SK-N-SH treated with all-trans-retinoic acid at 6 μM for 48 hours (cell line): ENCODE measurements around the gene LAMA5.

ENCODE experiments used
- ATAC-seq: fragments of 200-7000 bp; cut with Tn5 transposase; 3 replicates; pipeline ENCODE4 v1.9.1; 2020; ENCODE audit warnings: mild to moderate bottlenecking, moderate library complexity
- CSDC2 ChIP-seq: fragments of 250-450 bp; sonication (Bioruptor Pico); IDR thresholded peaks from 2 replicates; pipeline ENCODE4 v1.5.0; 2020; ENCODE audit warnings: mild to moderate bottlenecking, moderate library complexity
- GLIS3 ChIP-seq: fragments of 250-450 bp; sonication (Bioruptor Pico); IDR thresholded peaks from 2 replicates; pipeline ENCODE4 v1.5.0; 2020; ENCODE audit warnings: mild to moderate bottlenecking, moderate library complexity
- OSR1 ChIP-seq: fragments of 250-450 bp; sonication (Bioruptor Pico); IDR thresholded peaks from 2 replicates; pipeline ENCODE4 v1.8.0; 2022; ENCODE audit warnings: moderate library complexity, mild to moderate bottlenecking, inconsistent platforms
- PPARA ChIP-seq: fragments of 250-450 bp; sonication (Bioruptor Pico); IDR thresholded peaks from 2 replicates; pipeline ENCODE4 v1.5.0; 2020; ENCODE audit warnings: mild to moderate bottlenecking, borderline replicate concordance
- RARB ChIP-seq: fragments of 250-450 bp; sonication (Bioruptor Pico); IDR thresholded peaks from 2 replicates; pipeline ENCODE4 v1.8.0; 2021; ENCODE audit warnings: mild to moderate bottlenecking, moderate library complexity
- SNAI2 ChIP-seq: fragments of 250-450 bp; sonication (Bioruptor Pico); IDR thresholded peaks from 2 replicates; pipeline ENCODE4 v1.5.0; 2020; ENCODE audit warnings: mild to moderate bottlenecking, moderate library complexity
- TOX ChIP-seq: fragments of 250-450 bp; sonication (Bioruptor Pico); IDR thresholded peaks from 2 replicates; pipeline ENCODE4 v1.8.0; 2021; ENCODE audit warnings: mild to moderate bottlenecking, moderate library complexity, borderline replicate concordance
- ZC3H10 ChIP-seq: fragments of 250-450 bp; sonication (Bioruptor Pico); IDR thresholded peaks from 2 replicates; pipeline ENCODE4 v1.5.1; 2021; ENCODE audit warnings: mild to moderate bottlenecking, moderate library complexity
- ZFP3 ChIP-seq: fragments of 250-450 bp; sonication (Bioruptor Pico); IDR thresholded peaks from 2 replicates; pipeline ENCODE4 v1.5.0; 2020; ENCODE audit warnings: mild to moderate bottlenecking, moderate library complexity
- ZFP30 ChIP-seq: fragments of 450-650 bp; formaldehyde crosslinking; IDR thresholded peaks from 2 replicates; pipeline ENCODE4 v1.5.0; 2022; ENCODE audit warnings: mild to moderate bottlenecking, moderate library complexity
- ZNF565 ChIP-seq: fragments of 450-650 bp; formaldehyde crosslinking; conservative IDR thresholded peaks from 2 replicates; pipeline ENCODE4 v1.5.0; 2020; ENCODE audit warnings: low read depth, mild to moderate bottlenecking, moderate library complexity
- ZNF8 ChIP-seq: fragments of 450-650 bp; formaldehyde crosslinking; IDR thresholded peaks from 2 replicates; pipeline ENCODE4 v1.5.0; 2020; ENCODE audit warnings: mild to moderate bottlenecking, moderate library complexity
- TF ChIP-seq, protein P1 (sequence below): fragments of 250-450 bp; sonication (Bioruptor Pico); IDR thresholded peaks from 2 replicates; pipeline ENCODE4 v1.5.1; 2020; ENCODE audit warnings: low read depth, mild to moderate bottlenecking, moderate library complexity
- TF ChIP-seq, protein P2 (sequence below): fragments of 250-450 bp; sonication (Bioruptor Pico); IDR thresholded peaks from 2 replicates; pipeline ENCODE4 v1.8.0; 2021; ENCODE audit warnings: low read depth, mild to moderate bottlenecking, moderate library complexity, borderline replicate concordance
- TF ChIP-seq, protein P3 (sequence below): fragments of 250-450 bp; sonication (Bioruptor Pico); IDR thresholded peaks from 2 replicates; pipeline ENCODE4 v1.8.0; 2020; ENCODE audit warnings: mild to moderate bottlenecking, moderate library complexity, borderline replicate concordance
- TF ChIP-seq, protein P4 (sequence below): fragments of 250-450 bp; sonication (Bioruptor Pico); IDR thresholded peaks from 2 replicates; pipeline ENCODE4 v1.5.1; 2021; ENCODE audit warnings: mild to moderate bottlenecking, moderate library complexity
- TF ChIP-seq, protein P5 (sequence below): fragments of 250-450 bp; sonication (Bioruptor Pico); IDR thresholded peaks from 2 replicates; pipeline ENCODE4 v1.5.0; 2020; ENCODE audit warnings: mild to moderate bottlenecking, moderate library complexity

The LAMA5 gene, protein sequence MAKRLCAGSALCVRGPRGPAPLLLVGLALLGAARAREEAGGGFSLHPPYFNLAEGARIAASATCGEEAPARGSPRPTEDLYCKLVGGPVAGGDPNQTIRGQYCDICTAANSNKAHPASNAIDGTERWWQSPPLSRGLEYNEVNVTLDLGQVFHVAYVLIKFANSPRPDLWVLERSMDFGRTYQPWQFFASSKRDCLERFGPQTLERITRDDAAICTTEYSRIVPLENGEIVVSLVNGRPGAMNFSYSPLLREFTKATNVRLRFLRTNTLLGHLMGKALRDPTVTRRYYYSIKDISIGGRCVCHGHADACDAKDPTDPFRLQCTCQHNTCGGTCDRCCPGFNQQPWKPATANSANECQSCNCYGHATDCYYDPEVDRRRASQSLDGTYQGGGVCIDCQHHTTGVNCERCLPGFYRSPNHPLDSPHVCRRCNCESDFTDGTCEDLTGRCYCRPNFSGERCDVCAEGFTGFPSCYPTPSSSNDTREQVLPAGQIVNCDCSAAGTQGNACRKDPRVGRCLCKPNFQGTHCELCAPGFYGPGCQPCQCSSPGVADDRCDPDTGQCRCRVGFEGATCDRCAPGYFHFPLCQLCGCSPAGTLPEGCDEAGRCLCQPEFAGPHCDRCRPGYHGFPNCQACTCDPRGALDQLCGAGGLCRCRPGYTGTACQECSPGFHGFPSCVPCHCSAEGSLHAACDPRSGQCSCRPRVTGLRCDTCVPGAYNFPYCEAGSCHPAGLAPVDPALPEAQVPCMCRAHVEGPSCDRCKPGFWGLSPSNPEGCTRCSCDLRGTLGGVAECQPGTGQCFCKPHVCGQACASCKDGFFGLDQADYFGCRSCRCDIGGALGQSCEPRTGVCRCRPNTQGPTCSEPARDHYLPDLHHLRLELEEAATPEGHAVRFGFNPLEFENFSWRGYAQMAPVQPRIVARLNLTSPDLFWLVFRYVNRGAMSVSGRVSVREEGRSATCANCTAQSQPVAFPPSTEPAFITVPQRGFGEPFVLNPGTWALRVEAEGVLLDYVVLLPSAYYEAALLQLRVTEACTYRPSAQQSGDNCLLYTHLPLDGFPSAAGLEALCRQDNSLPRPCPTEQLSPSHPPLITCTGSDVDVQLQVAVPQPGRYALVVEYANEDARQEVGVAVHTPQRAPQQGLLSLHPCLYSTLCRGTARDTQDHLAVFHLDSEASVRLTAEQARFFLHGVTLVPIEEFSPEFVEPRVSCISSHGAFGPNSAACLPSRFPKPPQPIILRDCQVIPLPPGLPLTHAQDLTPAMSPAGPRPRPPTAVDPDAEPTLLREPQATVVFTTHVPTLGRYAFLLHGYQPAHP (N-terminal part only)

DNA sequence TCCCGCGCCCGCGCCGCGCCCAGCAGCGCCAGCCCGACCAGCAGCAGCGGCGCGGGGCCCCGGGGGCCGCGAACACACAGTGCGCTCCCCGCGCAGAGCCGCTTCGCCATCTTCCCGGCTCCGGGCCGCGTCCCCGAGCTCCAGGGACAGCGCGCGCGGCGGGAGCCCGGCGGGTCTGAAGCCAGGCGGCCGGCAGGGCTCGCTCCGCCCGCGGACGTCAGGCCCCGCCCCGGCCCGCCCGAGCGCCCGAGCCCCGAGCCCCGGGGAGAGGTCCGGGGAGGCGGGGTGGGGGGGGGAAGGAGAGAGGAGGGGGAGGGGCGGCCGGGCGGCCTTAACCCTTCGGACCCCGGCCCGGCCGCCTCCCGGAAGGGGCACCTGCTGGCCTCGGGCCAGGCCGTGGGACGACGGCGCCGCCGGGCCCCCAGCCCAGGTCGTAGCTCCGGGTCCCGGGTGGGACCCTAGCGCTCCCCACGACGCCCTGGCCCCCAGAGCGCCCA, at the start of gene LAMA5:
TSS of gene LAMA5 (minus strand) at position 177 of the 497 bp plus-strand sequence. CDS start at position 110, 67 bp downstream.
- TF ChIP-seq, protein P1, sequence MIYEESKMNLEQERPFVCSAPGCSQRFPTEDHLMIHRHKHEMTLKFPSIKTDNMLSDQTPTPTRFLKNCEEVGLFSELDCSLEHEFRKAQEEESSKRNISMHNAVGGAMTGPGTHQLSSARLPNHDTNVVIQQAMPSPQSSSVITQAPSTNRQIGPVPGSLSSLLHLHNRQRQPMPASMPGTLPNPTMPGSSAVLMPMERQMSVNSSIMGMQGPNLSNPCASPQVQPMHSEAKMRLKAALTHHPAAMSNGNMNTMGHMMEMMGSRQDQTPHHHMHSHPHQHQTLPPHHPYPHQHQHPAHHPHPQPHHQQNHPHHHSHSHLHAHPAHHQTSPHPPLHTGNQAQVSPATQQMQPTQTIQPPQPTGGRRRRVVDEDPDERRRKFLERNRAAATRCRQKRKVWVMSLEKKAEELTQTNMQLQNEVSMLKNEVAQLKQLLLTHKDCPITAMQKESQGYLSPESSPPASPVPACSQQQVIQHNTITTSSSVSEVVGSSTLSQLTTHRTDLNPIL (CRISPR knock-in tag), result no peak
- TF ChIP-seq SNAI2 (CRISPR knock-in tag) (no peak), ZC3H10 (no peak)
- TF ChIP-seq, all 23 proteins: peak for 0
- peak; percentile 21 for ATAC-seq

DNA sequence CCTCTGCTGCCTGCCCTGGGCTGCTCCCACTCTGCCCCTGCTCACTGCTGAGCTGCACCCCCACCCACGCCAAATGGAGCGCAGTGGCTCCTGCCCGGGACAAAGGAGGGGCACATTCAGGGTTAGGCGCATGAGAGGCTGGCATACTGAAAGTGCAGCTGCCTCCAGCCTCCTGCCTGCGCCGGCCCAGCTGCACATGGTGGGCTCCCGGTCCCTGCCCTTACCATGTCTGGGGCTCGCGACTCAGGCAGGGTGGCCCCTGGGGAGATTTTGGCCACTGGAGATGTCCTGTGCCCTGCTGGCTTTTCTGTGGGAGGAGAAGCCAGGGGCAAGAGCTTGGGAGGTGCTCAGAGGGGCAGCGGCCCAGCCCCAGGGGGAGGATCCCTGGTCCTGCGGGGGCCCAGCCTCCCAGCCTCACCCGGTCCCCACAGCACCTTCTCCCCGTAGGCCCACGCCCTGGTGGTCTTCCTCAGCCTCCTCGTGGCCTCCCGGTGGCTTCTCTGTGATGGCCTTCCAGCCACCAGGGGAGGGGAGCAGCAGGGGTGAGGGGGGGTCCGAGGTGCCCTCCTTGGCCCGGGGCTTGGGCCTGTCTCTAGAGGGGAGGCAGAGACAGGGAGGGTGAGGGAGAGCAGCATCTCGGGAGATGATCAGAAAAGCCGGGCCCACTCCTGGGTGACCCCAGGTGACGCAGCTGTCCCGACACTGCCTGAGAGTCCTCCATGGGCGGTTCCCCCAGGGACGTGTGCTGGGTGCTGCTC, 48.4 kb upstream of the LAMA5 start:
- TF ChIP-seq, protein P2, sequence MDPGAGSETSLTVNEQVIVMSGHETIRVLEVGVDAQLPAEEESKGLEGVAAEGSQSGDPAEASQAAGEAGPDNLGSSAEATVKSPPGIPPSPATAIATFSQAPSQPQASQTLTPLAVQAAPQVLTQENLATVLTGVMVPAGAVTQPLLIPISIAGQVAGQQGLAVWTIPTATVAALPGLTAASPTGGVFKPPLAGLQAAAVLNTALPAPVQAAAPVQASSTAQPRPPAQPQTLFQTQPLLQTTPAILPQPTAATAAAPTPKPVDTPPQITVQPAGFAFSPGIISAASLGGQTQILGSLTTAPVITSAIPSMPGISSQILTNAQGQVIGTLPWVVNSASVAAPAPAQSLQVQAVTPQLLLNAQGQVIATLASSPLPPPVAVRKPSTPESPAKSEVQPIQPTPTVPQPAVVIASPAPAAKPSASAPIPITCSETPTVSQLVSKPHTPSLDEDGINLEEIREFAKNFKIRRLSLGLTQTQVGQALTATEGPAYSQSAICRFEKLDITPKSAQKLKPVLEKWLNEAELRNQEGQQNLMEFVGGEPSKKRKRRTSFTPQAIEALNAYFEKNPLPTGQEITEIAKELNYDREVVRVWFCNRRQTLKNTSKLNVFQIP, result no peak
- TF ChIP-seq TOX (CRISPR knock-in tag) (no peak), ZFP30 (no peak), ZFP3 (CRISPR knock-in tag) (no peak), ZNF565 (CRISPR knock-in tag) (no peak), PPARA (CRISPR knock-in tag) (no peak), OSR1 (CRISPR knock-in tag) (no peak)
- TF ChIP-seq, protein P3, sequence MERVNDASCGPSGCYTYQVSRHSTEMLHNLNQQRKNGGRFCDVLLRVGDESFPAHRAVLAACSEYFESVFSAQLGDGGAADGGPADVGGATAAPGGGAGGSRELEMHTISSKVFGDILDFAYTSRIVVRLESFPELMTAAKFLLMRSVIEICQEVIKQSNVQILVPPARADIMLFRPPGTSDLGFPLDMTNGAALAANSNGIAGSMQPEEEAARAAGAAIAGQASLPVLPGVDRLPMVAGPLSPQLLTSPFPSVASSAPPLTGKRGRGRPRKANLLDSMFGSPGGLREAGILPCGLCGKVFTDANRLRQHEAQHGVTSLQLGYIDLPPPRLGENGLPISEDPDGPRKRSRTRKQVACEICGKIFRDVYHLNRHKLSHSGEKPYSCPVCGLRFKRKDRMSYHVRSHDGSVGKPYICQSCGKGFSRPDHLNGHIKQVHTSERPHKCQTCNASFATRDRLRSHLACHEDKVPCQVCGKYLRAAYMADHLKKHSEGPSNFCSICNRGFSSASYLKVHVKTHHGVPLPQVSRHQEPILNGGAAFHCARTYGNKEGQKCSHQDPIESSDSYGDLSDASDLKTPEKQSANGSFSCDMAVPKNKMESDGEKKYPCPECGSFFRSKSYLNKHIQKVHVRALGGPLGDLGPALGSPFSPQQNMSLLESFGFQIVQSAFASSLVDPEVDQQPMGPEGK (CRISPR knock-in tag), result no peak
- TF ChIP-seq, protein P4, sequence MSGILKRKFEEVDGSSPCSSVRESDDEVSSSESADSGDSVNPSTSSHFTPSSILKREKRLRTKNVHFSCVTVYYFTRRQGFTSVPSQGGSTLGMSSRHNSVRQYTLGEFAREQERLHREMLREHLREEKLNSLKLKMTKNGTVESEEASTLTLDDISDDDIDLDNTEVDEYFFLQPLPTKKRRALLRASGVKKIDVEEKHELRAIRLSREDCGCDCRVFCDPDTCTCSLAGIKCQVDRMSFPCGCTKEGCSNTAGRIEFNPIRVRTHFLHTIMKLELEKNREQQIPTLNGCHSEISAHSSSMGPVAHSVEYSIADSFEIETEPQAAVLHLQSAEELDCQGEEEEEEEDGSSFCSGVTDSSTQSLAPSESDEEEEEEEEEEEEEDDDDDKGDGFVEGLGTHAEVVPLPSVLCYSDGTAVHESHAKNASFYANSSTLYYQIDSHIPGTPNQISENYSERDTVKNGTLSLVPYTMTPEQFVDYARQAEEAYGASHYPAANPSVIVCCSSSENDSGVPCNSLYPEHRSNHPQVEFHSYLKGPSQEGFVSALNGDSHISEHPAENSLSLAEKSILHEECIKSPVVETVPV (CRISPR knock-in tag), result no peak
- ATAC-seq, result no peak

DNA sequence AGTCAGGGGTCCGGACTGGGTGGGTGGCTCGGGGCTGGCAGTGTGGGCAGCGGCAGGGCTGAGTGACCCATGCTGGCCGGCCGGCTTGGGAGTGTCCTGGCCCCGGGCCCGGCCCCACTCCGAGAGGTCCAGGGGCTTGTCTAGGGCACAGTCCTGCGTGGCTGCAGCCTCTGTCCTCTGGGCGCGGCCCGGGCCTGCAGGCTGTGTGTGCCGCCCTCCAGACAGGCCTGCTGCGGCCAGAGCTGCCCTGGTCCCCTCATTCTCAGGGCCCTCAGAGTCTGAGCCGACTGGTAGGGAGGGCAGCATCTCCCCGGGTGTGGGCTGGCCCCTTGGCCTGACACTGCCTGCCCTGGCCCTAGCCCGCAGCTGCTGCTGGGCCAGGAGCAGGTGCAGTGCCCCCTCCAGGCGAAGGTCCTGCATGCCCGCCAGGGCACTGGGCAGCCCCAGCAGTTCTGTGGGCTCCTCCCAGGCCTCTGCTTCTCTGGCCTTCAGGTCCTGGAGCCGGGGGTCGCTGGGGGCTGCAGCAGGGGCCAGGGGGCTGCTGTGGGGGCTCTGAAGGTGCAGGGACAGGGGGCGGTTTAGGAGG, 46.9 kb upstream of the LAMA5 start:
- TF ChIP-seq CSDC2 (CRISPR knock-in tag) (no peak), ZNF8 (CRISPR knock-in tag) (no peak), RARB (CRISPR knock-in tag) (no peak), GLIS3 (CRISPR knock-in tag) (no peak)
- TF ChIP-seq, protein P5, sequence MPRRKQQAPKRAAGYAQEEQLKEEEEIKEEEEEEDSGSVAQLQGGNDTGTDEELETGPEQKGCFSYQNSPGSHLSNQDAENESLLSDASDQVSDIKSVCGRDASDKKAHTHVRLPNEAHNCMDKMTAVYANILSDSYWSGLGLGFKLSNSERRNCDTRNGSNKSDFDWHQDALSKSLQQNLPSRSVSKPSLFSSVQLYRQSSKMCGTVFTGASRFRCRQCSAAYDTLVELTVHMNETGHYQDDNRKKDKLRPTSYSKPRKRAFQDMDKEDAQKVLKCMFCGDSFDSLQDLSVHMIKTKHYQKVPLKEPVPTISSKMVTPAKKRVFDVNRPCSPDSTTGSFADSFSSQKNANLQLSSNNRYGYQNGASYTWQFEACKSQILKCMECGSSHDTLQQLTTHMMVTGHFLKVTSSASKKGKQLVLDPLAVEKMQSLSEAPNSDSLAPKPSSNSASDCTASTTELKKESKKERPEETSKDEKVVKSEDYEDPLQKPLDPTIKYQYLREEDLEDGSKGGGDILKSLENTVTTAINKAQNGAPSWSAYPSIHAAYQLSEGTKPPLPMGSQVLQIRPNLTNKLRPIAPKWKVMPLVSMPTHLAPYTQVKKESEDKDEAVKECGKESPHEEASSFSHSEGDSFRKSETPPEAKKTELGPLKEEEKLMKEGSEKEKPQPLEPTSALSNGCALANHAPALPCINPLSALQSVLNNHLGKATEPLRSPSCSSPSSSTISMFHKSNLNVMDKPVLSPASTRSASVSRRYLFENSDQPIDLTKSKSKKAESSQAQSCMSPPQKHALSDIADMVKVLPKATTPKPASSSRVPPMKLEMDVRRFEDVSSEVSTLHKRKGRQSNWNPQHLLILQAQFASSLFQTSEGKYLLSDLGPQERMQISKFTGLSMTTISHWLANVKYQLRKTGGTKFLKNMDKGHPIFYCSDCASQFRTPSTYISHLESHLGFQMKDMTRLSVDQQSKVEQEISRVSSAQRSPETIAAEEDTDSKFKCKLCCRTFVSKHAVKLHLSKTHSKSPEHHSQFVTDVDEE (CRISPR knock-in tag), result no peak

More for the DNA sequence above, 46.9 kb upstream of the LAMA5 start:
- ATAC-seq, result peak; percentile 64
